Upper lobe of right lung (tissue), 1 donor: ENCODE results near the gene CLIC3. TPM values are rescaled to one million over a fixed set of nuclear protein-coding genes. Genes with fewer than 3 reads are reported as not detected.

ENCODE experiments used
- ATAC-seq: fragments of 200-7000 bp; cut with Tn5 transposase; one replicate; pipeline ENCODE4 v1.9.1; 2020; ENCODE audit warnings: mild to moderate bottlenecking, moderate library complexity
- DNase-seq: peaks from one replicate; pipeline ENCODE4 v3.0.0-alpha.2; 2020
- H3K27ac ChIP-seq: fragments of 200-600 bp; one replicate; pipeline ENCODE4 v1.8.0; 2022
- H3K27me3 ChIP-seq: fragments of 200-600 bp; one replicate; pipeline ENCODE4 v1.8.0; 2022; ENCODE audit warnings: mild to moderate bottlenecking
- H3K36me3 ChIP-seq: fragments of 200-600 bp; one replicate; pipeline ENCODE4 v1.8.0; 2022
- H3K4me1 ChIP-seq: fragments of 200-600 bp; one replicate; pipeline ENCODE4 v1.8.0; 2022
- H3K4me3 ChIP-seq: fragments of 200-600 bp; one replicate; pipeline ENCODE4 v1.8.0; 2022; ENCODE audit warnings: mild to moderate bottlenecking
- H3K9me3 ChIP-seq: fragments of 200-600 bp; one replicate; pipeline ENCODE4 v1.8.0; 2022
- intact Hi-C: fragments of 100-400 bp; cut with DNase I; formaldehyde crosslinking; loops from one replicate; pipeline ENCODE4 v1.11.0; 2022
- total RNA-seq: library from RNA; stranded (reverse); fragmentation: NEBNext Ultra II Directional; extraction: Animal tissue kit (Norgen Biotek cat#: 25700); gene quantifications from one replicate; pipeline ENCODE4 v1.2.1, GENCODE V29; 2021
- TF ChIP-seq, protein P1 (sequence below): fragments of 200-600 bp; IDR thresholded peaks from one replicate; pipeline ENCODE4 v1.8.0; 2022; ENCODE audit warnings: antibody characterized with exemption
- donor health status: DM: no; HTN: yes; CAD: no; lungs with severe emphysema.

The CLIC3 gene
- total RNA-seq, 1 donor from 2014 or later = 80.7 TPM

DNA sequence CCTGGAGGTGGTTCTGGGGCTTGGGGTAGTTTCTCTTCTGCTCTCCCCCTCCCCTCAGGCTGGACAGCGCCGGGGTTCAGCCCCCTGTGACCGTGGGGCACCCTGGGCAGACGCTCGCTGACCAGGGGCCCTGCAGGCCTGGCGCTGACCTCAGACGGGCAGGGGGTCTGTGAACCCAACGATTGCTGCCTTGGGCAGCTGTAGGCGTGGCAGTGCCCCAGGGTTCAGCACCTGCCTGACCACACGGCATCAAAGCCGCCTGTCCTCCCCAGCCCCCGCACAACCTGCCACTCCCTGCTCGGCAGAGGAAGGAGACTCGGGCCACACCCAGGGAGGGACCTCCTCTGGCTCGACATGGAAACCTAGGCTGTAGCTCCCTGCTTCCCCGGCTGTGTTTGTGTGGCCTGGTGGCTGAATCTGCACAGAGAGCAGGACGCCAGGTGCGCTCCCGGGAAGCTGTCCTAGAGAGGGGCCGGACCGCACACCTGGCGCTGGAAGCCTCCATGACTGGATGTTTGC lies 32.1 kb downstream of the CLIC3 start:
- no peak overlapping the region for H3K4me3 ChIP-seq
- no peaks in the 10 kb centered on the region for H3K36me3 ChIP-seq
- DNase-seq (no peak), ATAC-seq (no peak)
- H3K4me1 ChIP-seq = peaks cover 15% of the 10 kb centered on the region
- no peak overlapping the region for H3K27ac ChIP-seq
- no peaks in the 10 kb centered on the region for H3K27me3 ChIP-seq
- intact Hi-C loops = no loop called here
- no peaks in the 10 kb centered on the region for H3K9me3 ChIP-seq
- TF ChIP-seq, protein P1, sequence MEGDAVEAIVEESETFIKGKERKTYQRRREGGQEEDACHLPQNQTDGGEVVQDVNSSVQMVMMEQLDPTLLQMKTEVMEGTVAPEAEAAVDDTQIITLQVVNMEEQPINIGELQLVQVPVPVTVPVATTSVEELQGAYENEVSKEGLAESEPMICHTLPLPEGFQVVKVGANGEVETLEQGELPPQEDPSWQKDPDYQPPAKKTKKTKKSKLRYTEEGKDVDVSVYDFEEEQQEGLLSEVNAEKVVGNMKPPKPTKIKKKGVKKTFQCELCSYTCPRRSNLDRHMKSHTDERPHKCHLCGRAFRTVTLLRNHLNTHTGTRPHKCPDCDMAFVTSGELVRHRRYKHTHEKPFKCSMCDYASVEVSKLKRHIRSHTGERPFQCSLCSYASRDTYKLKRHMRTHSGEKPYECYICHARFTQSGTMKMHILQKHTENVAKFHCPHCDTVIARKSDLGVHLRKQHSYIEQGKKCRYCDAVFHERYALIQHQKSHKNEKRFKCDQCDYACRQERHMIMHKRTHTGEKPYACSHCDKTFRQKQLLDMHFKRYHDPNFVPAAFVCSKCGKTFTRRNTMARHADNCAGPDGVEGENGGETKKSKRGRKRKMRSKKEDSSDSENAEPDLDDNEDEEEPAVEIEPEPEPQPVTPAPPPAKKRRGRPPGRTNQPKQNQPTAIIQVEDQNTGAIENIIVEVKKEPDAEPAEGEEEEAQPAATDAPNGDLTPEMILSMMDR = no peak

DNA sequence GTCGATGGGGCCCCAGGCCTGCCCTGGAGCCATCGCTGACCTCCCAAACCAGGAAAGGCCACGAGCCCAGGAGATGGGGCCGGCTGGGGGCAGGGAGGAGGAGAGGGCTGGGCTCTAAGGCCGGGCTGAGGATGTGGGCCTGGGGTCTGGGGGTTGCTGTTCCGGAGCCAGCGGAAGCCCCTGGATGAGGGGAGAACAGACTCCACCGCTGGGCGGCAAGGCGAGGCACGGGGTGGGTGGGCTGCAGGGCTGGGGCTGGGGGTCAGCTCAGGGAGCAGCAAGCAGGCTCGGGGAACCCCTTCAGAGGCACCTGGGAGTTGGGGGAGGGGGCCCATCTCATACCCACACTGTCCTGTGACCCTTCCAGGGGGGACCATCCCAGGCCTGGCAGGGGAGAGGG lies 32.6 kb downstream of the CLIC3 start:
- TF ChIP-seq, protein P1 = no peak
- Histone ChIP-seq H3K4me1 (peaks cover 15% of the 10 kb centered on the region), H3K27ac (no peak overlapping the region), H3K36me3 (no peaks in the 10 kb centered on the region), H3K27me3 (no peaks in the 10 kb centered on the region), H3K4me3 (no peak overlapping the region), H3K9me3 (no peaks in the 10 kb centered on the region)
- DNase-seq (no peak), ATAC-seq (no peak)
- intact Hi-C loops = no loop called here

DNA sequence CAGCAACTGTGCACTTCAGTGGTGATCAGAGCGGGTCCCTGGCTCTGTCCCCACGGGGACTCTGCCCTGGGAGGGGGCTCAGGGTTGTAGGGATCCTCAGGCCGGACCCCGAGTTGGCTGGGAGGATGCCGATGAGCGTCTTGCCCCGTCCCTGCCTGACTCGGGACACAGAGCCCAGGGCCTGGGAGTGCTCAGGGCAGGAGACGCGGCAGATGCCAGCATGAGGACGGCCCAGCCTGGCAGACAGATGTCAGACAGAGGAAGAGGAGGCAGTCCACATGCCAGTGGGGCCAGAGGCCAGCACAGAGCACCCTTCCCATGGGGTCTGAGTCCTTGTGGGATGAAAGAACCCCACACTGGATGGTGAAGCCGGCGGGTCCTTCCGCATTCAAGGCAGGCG lies 33.0 kb downstream of the CLIC3 start:
- Histone ChIP-seq H3K4me3 (no peak overlapping the region), H3K27ac (no peak overlapping the region), H3K9me3 (no peaks in the 10 kb centered on the region), H3K27me3 (no peaks in the 10 kb centered on the region), H3K36me3 (no peaks in the 10 kb centered on the region), H3K4me1 (peaks cover 15% of the 10 kb centered on the region)
- TF ChIP-seq, protein P1 = no peak
- ATAC-seq (no peak), DNase-seq (no peak)
- intact Hi-C loops = no loop called here

DNA sequence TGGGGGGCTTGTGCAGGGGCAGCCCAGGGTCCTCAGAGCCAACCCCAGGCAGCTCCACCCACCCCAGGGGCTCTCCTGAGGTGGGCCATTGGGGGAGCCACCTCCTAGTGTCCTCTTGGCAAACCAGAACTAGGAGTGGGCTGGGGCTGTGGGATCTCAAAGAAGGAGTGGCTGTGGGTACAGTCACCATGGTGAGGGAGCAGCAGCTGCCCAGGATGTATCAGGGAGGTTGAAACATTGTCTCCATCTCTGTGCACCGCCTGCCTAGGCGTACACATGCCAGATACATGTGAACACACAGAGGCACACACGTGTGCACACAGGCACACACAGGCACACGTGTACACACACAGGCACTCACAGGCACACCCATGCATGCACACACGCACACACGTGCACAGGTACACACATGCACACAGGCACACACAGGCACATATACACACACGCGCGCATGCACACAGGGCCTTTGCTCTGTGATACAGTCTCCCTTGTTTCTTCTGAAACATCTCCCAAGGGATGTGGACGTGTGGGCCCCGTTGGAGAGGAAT lies 33.6 kb downstream of the CLIC3 start:
- TF ChIP-seq, protein P1 = no peak
- DNase-seq = no peak
- Histone ChIP-seq H3K27ac (no peak overlapping the region), H3K9me3 (no peaks in the 10 kb centered on the region), H3K4me3 (no peak overlapping the region), H3K27me3 (no peaks in the 10 kb centered on the region), H3K36me3 (no peaks in the 10 kb centered on the region), H3K4me1 (peaks cover 15% of the 10 kb centered on the region)
- intact Hi-C loops = no loop called here
- no peak for ATAC-seq

DNA sequence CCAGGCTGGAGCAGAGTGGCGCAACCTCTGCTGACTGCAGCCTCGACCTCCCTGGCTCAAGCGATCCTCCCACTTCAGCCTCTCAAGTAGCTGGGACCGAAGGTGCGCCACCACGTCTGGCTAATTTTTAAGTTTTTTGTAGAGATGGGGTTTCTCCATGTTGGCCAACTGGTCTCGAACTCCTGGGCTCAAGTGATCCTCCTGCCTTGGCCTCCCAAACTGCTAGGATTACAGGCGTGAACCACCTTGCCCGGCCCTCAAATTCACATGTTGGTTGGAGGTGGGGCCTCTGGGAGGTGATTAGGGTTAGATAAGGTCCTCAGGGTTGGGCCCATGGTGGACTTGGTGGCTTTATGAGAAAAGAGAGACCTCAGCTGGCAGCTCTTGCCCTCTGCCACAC lies 34.2 kb downstream of the CLIC3 start:
- no peak overlapping the region for H3K4me3 ChIP-seq
- no peak for ATAC-seq
- H3K36me3 ChIP-seq = no peaks in the 10 kb centered on the region
- peaks cover 15% of the 10 kb centered on the region for H3K4me1 ChIP-seq
- H3K27me3 ChIP-seq = no peaks in the 10 kb centered on the region
- H3K27ac ChIP-seq = no peak overlapping the region
- DNase-seq = no peak
- TF ChIP-seq, protein P1 = no peak
- intact Hi-C loops = no loop called here
- no peaks in the 10 kb centered on the region for H3K9me3 ChIP-seq
